Ishikawa (cell line): ENCODE results near the gene ZHX3.

Experiments
- CEBPB ChIP-seq: IDR thresholded peaks from 2 replicates; pipeline ENCODE4 v1.6.1; 2012
- CREB1 ChIP-seq: IDR thresholded peaks from 2 replicates; pipeline ENCODE4 v1.6.1; 2012; ENCODE audit warnings: low read depth
- EGR1 ChIP-seq: IDR thresholded peaks from 2 replicates; pipeline ENCODE4 v1.6.1; 2012
- EP300 ChIP-seq: IDR thresholded peaks from 2 replicates; pipeline ENCODE4 v1.6.1; 2012; ENCODE audit warnings: borderline replicate concordance
- MAX ChIP-seq: IDR thresholded peaks from 2 replicates; pipeline ENCODE4 v1.6.1; 2012
- NFIC ChIP-seq: IDR thresholded peaks from 2 replicates; pipeline ENCODE4 v1.6.1; 2012
- RAD21 ChIP-seq: IDR thresholded peaks from 2 replicates; pipeline ENCODE4 v1.6.1; 2012; ENCODE audit warnings: low read depth
- REST ChIP-seq: IDR thresholded peaks from 2 replicates; pipeline ENCODE4 v1.6.1; 2012; ENCODE audit warnings: low read depth, mild to moderate bottlenecking
- TAF1 ChIP-seq: IDR thresholded peaks from 2 replicates; pipeline ENCODE4 v1.6.1; 2012; ENCODE audit warnings: low read depth, mild to moderate bottlenecking
- USF1 ChIP-seq: IDR thresholded peaks from 2 replicates; pipeline ENCODE4 v1.6.1; 2012
- ZBTB7A ChIP-seq: IDR thresholded peaks from 2 replicates; pipeline ENCODE4 v1.6.1; 2012; ENCODE audit warnings: low read depth

- TF ChIP-seq EP300: no peak
- no peak for TF ChIP-seq CREB1
- TF ChIP-seq REST: no peak
- TF ChIP-seq NFIC: no peak
- no peak for TF ChIP-seq RAD21
- TF ChIP-seq USF1: no peak
- no peak for TF ChIP-seq ZBTB7A
- no peak for TF ChIP-seq MAX
- TF ChIP-seq EGR1: no peak
- TF ChIP-seq TAF1: no peak
- no peak for TF ChIP-seq CEBPB
Measured at GRCh38 chr20:41316051-41316450, 1.5 kb downstream of the ZHX3 start.
